NOMO-1 (cell line): ENCODE measurements around the gene NIN.
"Not testable (repeated sequence)": the region's sequence is repeated elsewhere in the genome, so short reads cannot be mapped to it uniquely, and the experiment has no call there.

ENCODE experiments used
- DNase-seq, 2 experiments: peaks; one replicate each; lab custom pipeline; 2025; ENCODE audit not compliant: unreplicated experiment in 2 of 2; lab: John Stamatoyannopoulos, UW

NIN gene

DNA sequence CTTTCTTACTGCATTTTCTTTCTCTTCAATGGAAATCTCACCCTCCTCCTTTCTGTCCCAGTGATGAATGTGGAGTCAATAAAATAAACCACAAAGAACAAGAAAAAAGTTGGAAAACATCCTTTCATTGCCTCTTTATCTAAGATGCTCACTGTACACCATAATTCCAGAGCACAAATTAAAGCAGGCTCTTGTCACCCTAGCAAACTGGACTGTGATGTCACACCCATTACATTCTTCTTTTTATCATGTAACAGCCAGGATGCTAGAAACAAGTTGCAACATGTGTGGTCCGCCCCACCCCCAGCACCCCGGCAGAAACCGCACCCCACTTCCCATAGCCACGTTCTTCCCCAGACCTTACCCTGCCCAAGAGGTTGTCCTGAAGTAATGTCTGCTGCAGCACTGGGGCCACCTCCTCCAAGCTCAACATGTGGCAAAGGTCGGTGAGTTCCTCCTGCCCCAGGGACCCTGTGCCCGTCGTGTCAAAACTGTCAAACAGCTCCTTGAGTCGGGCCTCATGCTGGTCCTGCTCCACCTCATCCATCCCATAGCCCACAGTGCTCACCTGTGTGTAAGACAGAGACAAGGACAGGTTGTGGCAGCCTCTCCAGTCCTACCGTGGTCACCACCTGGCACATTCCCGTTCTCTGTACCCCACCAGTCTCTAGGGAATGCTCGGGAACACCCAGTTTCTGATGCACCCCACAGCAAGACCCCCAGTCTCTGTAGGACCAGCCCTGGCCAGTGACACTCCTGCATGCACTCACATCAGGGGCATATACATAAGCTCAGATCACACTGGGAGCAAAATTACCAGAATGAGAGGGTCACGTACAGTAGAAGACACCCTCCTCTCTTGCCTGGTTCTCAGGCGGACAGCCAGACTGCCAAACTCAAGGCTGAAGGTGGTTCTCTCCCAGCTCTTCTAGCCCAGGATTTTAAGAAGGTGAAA is 9.2 kb downstream of the NIN start:
- peak; percentile 40 to 72 for DNase-seq

DNA sequence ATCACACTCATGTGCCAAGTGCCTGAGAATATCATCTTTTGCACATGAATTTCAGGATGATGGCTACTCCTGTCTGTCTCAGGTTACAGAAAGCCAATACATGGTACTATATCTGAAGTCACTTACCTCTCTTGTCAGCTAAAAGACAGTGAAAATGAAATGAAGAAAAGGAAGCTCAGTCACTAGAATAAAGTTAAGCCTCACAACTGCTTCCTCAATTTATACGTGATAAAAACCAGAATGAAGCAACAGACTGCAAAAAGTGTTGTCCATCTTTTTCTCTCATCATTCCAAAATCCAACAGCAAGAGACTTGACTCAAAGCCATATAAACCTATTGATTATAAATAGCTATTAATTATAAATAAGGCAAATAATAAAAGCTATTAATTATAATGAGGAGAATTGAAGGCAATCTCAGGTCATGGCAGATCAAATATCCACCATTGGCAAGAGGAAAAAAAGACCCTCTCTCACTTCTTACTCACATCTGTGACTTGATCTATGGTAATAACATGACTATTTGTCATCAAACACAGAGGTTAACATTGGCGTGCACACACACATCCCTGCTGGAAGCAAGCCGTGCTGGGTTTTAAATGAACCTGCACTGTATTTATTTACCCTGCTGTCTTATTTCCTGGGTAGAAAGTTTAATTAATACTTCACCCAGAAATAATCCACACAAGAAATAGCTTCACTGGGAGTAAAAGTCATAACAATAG is 10.0 kb downstream of the NIN start:
- DNase-seq = peak in 1 of 2 experiments; percentile 86

DNA sequence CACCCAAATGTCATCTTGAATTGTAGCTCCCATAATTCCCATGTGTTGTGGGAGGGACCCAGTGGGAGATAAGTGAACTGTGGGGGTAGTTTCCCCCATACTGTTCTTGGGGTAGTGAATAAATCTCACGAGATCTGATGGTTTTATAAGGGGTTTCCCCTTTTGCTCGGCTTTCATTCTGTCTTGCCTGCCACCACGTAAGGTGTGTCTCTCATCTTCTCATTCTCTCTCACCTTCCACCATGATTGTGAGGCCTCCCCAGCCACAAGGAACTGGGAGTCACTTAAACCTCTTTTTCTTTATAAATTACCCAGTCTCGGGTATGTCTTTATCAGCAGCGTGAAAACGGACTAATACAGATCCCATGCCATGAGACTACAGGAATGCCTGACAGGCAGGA is 11.7 kb downstream of the NIN start:
- DNase-seq = not testable (repeated sequence)

DNA sequence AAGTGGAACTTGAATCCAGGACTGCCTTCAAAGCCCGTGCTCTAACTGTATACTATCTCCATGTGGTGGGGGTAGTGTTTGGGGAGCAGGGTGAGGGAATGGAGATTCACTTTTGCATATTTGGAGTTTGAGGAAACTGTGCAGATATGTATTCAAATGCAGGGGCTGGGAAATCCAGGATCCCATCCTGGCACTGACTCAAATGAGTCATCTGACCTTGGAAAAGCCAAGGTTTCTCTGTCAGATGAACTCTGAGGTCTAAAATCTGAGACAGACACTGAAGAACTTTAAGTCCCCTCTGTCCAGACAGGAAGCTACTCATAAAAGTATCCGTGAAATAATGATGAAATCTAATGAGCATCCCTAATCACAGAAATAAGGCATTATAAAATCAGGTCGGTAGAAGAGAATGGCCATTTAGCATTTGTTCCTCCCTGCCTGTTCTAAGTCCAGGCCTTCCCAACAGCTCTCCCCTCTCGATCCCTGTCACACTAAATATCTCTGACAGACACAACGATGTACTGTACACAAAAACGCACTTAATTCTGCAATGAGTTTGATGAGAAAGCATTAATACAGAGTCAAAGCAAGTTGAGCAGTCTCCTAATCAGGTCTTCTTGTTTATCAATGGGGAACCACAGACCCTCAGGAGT is 14.4 kb downstream of the NIN start:
- no peak for DNase-seq

DNA sequence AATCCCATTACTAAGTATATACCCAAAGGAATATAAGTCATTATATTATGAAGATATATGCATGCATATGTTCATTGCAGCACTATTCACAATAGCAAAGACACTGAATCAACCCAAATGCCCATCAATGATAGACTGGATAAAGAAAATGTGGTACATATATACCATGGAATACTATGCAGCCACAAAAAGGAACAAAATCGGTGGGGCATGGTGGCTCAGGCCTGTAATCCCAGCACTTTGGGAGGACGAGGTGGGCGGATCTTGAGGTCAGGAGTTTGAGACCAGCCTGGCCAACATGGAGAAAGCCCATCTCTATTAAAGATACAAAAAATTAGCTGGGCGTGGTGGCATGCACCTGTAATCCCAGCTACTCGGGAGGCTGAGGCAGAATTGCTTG is 15.4 kb downstream of the NIN start:
- DNase-seq = not testable (repeated sequence)

DNA sequence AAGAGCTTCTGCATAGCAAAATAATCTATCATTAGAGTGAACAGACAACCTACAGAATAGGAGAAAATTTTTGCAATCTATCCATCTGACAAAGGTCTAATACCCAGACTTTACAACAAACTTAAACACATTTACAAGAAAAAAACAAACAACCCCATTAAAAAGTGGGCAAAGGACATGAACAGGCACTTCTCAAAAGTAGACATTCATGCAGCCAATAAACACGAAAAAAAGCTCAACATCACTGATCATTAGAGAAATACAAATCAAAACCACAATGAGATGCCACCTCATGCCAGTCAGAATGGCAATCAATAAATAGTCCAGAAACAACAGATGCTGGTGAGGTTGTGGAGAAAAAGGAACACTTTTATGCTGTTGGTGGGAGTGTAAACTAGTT is 15.9 kb downstream of the NIN start:
- DNase-seq = not testable (repeated sequence)

DNA sequence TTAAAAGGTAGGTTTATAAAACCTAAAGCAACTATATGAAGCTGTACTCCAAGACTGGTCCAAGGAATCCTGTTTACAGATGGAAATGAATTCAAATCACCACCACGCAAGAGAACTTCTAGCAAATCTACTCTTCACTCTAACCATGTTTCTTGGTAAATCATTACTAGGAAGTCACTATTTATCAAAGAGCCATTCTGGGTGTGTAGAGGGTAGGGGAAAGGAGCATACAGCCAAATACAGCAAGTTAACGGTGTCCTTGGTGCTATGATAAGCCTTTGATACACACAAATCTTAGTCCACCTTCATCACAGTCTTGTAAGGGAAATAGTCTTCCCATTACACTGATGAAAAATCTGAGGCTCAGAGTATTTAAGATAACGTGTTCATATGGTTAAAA is 16.8 kb downstream of the NIN start:
- DNase-seq = no peak

DNA sequence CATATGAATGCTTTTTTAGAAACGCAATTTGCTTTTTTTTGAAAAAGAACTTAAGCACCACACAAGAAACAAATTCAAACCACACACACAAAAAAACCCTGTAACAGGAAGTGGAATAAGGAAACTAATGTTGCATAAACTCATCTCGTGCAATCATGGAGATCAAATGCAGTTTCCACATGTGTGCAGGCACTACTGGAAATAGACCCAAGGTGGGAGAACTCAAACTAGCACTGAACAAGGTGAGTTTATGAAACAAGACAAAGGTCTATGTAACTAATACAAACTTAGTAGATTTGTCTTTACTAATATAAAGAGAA is 17.5 kb downstream of the NIN start:
- DNase-seq = peak; percentile 84 to 88

DNA sequence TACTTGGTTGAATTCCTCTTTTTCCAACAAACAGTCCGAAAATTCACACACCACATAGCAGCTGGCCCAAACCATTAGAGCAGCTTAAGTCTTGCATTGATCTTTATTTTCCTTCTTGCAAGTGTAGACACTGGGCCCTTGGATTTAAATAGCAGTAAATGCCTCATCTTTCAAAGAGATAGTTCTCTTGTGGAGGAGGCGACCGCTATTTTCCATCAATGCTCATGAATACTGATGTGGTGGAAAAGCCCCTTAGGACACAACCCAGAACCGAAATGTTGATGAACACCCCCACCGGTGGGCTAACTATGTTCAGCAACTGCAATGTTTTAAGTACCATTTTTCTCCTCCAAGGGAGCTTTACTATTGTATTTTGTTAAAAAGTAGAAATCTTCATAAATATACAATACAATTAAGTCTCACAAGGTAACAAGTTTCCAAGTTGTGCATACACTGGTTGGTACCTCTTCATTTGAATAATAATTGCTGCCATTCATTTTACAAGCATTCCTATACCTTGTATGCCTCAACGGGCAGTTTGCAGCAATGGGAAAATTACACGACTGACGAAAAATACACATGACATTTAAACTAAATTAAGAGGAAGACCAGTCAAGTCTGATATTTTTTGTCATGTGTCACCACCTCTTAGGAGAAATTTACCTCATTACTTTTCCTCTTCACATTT is 18.0 kb downstream of the NIN start:
- DNase-seq = no peak

DNA sequence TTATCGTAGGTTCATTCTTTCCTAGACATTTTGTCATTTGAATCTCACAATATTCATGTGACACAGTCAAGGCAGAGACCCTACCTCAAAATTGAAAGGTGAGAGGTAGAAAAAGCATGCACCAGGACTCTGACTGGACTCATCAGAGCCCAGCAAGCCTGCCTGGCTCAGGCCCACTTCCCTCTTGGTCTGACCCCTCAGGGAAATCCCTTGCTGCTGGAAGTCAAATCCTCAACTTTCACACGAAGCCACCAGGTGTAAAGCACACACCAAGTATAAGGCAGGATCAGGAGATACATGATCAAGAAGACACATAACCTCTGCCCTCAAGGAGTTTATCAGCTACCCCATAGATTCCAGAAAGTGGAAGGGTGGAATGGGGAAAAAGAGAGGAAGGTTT is 18.8 kb downstream of the NIN start:
- DNase-seq = no peak

DNA sequence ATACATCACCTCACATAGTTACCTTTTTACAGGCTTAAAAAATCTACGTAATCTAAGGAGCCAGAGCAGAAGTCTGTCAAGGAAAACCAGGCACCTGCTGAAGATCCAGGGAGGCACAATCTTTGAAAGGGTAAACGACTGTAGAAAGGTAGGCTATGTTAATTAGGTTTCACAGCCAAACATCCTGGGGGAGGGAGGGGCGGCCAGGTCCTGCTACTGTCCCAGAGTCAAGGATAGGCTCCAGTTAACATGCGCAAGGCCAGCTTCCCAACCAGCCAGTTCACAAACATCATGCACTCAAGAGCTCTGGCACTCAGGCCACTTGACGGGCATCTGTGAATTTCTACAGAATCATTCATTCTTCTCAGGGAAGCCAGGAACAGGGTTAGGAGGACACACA is 22.9 kb downstream of the NIN start:
- DNase-seq = no peak

DNA sequence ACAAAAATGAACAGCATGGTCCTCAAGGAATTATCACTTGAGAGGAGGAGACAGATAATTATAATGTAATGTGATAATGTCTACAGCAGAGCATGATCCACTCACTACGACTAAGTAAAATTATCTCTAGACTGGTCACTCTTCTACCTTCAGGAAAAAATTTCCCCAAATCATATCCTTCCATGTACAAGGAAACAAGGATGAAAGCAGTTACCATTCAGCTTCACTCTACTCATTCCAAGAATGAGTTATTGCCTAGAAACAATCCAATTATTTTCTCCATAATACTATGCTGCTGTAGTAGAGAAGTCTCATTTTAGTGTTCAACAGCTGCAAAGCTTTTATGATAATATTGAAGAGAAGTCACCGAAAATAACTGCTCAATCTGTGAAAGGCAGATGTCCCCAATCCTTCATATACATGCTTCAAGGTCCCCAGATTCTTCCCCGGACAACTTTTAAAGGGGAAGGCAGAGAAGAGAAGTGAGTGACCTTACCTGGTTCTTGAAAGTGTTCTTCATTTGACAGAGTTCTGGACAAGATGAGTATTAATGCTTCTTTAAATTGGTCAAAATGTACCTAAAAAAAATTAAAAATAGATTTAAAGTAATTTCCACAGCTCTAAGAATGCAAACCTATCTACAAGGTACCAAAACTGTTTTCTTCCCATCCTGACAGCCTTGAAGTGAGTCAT is 24.6 kb downstream of the NIN start:
- DNase-seq = no peak

DNA sequence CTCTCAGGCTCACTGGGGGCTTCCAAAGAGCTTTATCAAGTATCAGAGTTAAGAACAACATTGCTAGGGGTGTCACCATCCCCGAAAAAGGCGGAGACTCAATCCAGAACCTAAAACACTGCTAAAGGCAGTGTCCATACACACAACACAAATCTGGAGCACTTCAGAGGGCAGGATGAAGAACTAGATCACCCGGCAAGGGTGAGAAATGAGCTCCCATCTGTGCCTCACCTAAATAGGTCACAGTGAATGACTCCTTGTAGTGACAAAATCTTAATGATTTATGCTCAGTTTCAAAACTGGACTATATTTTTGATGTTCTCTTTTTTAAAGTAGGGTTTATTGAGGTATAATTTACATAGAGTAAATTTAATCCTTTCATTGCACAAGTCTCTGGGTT is 25.6 kb downstream of the NIN start:
- DNase-seq = no peak

DNA sequence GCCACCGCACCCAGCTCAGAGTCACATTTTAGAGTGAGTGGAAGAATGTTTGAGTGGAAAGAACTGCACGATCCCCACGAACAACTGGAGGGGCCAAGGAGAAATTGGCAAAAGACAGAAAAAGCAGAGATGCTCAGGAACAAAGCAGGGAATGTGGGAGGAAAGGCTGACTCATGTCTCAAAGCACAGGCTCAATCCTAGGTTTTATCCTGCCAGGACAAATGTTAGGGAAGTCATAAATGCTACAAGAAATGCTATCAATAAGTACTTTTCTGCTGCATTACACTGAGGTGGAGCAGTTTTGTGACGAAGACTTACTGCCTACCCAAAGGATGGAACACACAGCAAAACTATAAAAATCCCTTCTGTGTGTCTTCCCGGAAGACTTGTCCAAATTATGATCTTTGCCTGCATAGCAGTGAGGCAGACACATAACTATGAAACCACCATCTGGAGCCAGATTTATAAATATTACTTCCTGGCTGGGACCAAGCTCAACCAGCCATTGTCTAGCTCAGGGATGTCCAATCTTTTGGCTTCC is 26.7 kb downstream of the NIN start:
- no peak for DNase-seq

DNA sequence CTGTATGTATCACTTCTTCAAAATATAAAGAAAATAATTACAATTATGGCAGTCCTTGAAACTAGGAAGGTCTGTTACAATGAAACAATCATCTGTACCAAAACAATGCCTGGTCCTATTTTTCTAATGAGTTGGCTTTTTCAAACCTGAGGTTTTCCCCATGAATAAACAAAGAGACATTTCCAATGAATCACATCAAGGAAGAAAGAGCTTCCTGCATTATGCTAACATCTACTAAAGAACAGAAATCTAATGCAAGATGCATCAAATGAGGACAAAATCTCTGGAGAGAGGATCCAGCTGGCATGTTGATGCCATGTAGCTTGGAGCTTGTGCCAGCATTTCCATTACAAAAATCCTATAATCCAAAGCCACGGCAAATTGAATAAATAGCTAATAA is 29.3 kb downstream of the NIN start:
- DNase-seq = no peak

DNA sequence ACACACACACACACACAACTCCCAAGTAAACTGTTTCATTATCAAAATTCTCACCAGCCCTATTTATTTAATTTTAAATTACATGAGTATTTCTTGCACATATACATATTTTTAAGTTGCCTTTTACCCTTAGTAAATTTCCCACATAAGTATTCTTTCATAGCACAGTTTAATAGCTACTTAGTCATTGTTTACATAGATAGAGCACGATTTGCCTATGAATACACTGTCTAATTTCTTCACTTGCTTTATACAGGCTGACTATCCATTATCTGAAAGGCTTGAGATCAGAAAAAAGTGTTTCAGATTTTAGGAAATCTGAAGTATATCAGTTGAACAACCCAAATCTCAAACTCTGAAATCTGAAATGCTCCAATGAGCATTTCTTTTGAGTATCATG is 30.9 kb downstream of the NIN start:
- DNase-seq = no peak

DNA sequence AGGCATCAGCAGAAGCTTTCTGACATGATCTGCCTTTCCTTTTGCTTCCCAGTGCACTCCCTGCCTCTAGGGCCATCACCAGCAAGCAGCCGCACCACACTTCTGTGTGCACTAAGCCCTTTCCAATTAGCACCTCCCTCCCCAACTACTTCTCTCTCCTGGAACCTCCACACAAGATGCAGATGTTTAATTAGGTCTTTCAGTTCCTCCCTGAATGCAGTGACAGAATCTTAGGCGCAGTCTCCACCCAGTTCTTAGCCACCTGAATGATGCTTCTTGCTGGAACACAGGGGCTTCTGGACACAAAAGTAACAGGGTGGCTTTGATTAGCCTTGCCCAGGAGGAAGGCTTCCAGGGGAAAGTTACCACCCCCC is 32.9 kb downstream of the NIN start:
- peak; percentile 21 to 43 for DNase-seq

DNA sequence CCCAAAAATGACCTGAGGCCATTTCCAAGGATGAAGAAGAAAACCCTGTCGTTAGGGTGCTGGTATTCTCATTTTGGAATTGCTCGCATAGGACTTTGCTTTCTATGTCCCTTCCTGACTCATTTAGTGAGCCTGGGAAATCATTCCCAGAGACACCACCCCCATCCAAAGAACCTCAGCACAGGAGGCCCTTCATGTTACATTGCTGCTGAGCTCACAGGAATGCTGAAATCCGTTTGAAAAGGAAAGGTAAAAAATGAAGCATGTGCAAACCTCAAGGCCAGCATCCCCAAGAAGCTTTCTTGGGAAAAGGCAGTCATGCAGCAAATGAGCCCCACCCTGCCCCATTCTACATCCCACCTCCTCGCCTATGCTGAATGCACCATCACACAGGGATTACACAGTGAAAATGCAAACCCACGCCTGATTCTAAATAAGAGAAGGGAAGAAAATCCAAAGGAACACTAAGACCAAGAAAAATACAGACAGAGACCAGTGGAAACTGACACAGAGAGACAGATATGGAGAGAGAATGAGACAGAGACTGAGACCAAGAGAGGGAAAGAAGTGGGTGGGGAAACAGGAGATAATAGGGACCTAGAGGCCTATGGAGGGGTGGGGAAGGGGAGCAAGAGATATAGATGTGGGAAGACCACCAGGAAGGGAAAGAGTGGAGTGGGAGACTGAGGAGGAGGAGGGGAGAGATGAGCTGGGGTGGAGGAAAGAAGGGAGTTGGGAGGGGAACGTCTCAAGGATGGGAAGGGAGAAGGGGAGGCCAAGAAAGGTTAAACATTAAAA is 33.5 kb downstream of the NIN start:
- DNase-seq = no peak

DNA sequence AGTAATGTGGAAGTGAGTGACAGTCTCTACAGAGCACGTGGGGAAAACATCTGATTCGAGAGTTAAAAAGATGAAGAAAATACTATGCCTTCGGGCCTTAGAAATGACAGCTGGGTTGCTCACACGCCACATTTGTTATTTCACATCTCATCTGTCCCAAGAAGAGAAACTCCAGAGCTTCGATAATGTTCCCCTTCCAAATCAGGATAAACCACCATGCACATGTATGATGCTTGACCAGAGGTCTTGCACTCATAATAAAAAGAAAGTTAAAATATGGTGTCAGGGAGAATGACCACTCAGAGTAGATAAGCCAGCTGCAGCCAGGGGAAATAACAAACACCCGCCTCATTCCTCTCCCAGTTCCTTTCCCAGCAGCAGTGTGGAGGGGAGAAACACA is 34.6 kb downstream of the NIN start:
- DNase-seq = no peak

DNA sequence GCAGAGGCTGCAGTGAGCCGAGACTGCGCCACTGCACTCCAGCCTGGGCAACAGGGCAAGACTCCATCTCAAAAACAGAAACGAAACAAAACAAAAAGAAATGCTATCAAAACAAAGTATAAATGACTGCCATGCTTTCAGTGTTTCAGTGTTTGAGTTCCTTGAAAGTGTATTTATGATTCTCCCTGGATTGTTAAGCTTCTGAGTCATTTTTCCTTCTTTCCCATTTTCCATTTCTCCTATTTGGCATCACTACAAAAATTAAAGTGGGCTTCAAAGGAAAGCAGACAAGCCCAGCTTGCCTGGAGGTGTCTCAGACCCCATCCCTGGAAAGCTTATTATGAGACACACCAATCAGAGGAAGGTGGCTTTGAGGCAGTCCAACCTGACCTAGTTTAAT is 35.1 kb downstream of the NIN start:
- no peak for DNase-seq
